Suprapubic skin (tissue), 4 donors: ENCODE results near the gene ABCF3. TPM values are rescaled to one million over a fixed set of nuclear protein-coding genes. Genes with fewer than 3 reads are reported as not detected.

Experiments used
- DNase-seq, 2 donors: peaks; one replicate each; pipeline ENCODE4 v3.0.0-alpha.2; 2019; ENCODE audit warnings: low spot score in 2 of 2
- H3K27ac ChIP-seq: fragments of 200-600 bp; sonication (generic); one replicate; pipeline ENCODE4 v1.5.1; 2019
- H3K27me3 ChIP-seq: fragments of 200-600 bp; sonication (generic); one replicate; pipeline ENCODE4 v1.5.1; 2019
- H3K36me3 ChIP-seq: fragments of 200-600 bp; sonication (generic); one replicate; pipeline ENCODE4 v1.5.1; 2019
- H3K4me1 ChIP-seq: fragments of 200-600 bp; sonication (generic); one replicate; pipeline ENCODE4 v1.5.1; 2019
- H3K4me3 ChIP-seq: fragments of 200-600 bp; sonication (generic); one replicate; pipeline ENCODE4 v1.5.1; 2019; ENCODE audit warnings: mild to moderate bottlenecking
- H3K9me3 ChIP-seq: fragments of 200-600 bp; sonication (generic); one replicate; pipeline ENCODE4 v1.5.1; 2019
- EP300 ChIP-seq: sonication (generic); formaldehyde crosslinking; IDR thresholded peaks from one replicate; pipeline ENCODE4 v1.6.1; 2017; ENCODE audit warnings: antibody characterized with exemption
- POLR2A ChIP-seq, 2 donors: fragments of 450-650 bp; IDR thresholded peaks; one replicate each; pipeline ENCODE4 v1.6.1; 2017; ENCODE audit warnings: antibody characterized with exemption in 2 of 2, mild to moderate bottlenecking in 2 of 2, moderate library complexity in 2 of 2
- POLR2AphosphoS5 ChIP-seq, 3 donors: sonication (generic); formaldehyde crosslinking; IDR thresholded peaks; one replicate each; pipeline ENCODE4 v1.6.1; 2017; ENCODE audit warnings: antibody characterized with exemption in 3 of 3
- WGBS: methylation state at CpG from one replicate; pipeline ENCODE4 v1.1.5; 2018; 5-methylcytosine and 5-hydroxymethylcytosine counted together
- total RNA-seq, 4 donors: library from RNA; depleted of rRNA; stranded (reverse); fragments of >200 nt; gene quantifications; one replicate each; pipeline ENCODE4 v1.1.0, GENCODE V29; 2016
- TF ChIP-seq, protein P1 (sequence below), 2 donors: fragments of 200-600 bp in 1 of 2; fragments of 450-650 bp in 1 of 2; sonication (generic) in 1 of 2; IDR thresholded peaks; one replicate each; pipeline ENCODE4 v1.5.1; 2016 to 2019; ENCODE audit warnings: antibody characterized with exemption in 2 of 2, mild to moderate bottlenecking in 1 of 2, moderate library complexity in 1 of 2

ABCF3 gene
- total RNA-seq, 4 donors from 2014 or later: 44.8 to 121 (median 71.1) TPM

DNA sequence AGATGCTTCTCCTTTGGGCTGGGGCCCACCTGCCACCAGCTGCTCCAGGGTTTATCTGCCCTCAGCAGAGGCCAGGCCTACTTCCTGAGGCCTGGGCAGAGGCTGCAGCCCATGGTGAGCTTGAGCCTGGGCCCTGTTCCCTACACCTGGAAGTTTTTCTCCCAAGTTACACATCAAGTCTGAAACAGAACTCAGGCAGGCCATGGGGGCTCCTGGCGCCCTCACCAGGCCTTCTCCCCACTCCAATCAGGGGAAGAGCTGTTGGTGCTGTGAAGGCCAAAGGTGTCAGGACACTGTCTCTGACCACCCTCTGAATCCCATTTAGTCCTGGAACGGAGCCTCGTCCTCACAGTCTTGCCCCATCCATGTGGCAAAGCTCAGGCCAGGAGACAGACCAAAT lies 50.6 kb downstream of the ABCF3 start:
- Histone ChIP-seq H3K27ac (no peak overlapping the region), H3K4me3 (no peak overlapping the region), H3K9me3 (no peaks in the 10 kb centered on the region), H3K36me3 (no peaks in the 10 kb centered on the region), H3K4me1 (peaks cover 6% of the 10 kb centered on the region), H3K27me3 (peaks cover 19% of the 10 kb centered on the region)
- no peak for TF ChIP-seq POLR2AphosphoS5 (IDR thresholded peaks at IDR 0.05)
- WGBS: 80% methylated on average over 1 of the region's 3 CpGs
- no peak for DNase-seq

DNA sequence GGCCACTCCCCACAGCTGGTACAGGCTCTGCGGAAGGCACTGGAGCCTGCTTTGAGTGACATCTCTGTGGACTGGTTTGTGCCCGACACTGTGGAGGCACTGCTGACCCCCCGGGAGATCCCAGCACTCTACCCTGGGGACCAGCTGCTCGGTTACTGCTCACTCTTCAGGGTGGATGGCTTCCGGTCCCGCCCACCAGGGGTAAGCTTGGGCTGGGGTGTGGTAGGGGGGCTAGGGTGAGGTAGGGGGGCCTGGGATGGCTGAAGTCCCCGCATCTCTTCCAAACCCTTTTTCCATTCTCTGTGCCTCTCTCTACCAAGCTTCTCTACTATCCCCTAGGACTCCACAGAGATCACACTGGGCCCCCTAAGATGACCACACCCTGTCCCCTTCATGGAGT lies 51.2 kb downstream of the ABCF3 start:
- 81% methylated on average over 5 of the region's 7 CpGs for WGBS
- H3K4me3 ChIP-seq: no peak overlapping the region
- no peak for DNase-seq
- peaks cover 13% of the 10 kb centered on the region for H3K27me3 ChIP-seq
- TF ChIP-seq, protein P1, sequence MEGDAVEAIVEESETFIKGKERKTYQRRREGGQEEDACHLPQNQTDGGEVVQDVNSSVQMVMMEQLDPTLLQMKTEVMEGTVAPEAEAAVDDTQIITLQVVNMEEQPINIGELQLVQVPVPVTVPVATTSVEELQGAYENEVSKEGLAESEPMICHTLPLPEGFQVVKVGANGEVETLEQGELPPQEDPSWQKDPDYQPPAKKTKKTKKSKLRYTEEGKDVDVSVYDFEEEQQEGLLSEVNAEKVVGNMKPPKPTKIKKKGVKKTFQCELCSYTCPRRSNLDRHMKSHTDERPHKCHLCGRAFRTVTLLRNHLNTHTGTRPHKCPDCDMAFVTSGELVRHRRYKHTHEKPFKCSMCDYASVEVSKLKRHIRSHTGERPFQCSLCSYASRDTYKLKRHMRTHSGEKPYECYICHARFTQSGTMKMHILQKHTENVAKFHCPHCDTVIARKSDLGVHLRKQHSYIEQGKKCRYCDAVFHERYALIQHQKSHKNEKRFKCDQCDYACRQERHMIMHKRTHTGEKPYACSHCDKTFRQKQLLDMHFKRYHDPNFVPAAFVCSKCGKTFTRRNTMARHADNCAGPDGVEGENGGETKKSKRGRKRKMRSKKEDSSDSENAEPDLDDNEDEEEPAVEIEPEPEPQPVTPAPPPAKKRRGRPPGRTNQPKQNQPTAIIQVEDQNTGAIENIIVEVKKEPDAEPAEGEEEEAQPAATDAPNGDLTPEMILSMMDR (IDR thresholded peaks at IDR 0.05): no peak
- TF ChIP-seq POLR2AphosphoS5 (IDR thresholded peaks at IDR 0.05) (no peak), EP300 (no peak), POLR2A (IDR thresholded peaks at IDR 0.05) (no peak)
- no peaks in the 10 kb centered on the region for H3K9me3 ChIP-seq
- no peak overlapping the region for H3K27ac ChIP-seq
- peaks cover 8% of the 10 kb centered on the region for H3K4me1 ChIP-seq
- peaks cover 3% of the 10 kb centered on the region for H3K36me3 ChIP-seq

DNA sequence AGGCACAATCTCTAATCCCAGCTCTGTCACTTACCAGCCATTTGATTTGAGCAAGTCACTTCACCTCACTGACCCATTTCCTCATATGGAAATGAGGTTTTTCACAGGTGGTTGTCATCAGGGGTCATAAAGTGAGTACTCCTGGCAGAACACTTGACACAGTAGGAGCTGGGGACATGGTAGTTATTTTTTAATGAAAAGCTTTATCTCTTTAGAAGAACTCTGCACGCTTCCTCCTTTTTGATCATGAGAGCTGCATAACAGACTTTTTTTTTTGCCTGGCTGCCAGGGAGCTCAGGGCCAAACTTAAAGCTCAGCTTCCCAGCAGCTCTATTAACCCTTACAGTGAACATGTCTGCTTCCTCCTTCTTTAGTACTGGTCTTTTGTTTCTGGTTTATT lies 51.8 kb downstream of the ABCF3 start:
- TF ChIP-seq, protein P1 (IDR thresholded peaks at IDR 0.05): no peak
- TF ChIP-seq POLR2AphosphoS5 (IDR thresholded peaks at IDR 0.05) (no peak), POLR2A (IDR thresholded peaks at IDR 0.05) (no peak), EP300 (no peak)
- WGBS: 38% methylated on average over 1 of the region's 1 CpG
- Histone ChIP-seq H3K27ac (no peak overlapping the region), H3K27me3 (peaks cover 7% of the 10 kb centered on the region), H3K9me3 (no peaks in the 10 kb centered on the region), H3K4me1 (peaks cover 8% of the 10 kb centered on the region), H3K4me3 (no peak overlapping the region), H3K36me3 (peaks cover 9% of the 10 kb centered on the region)
- no peak for DNase-seq

DNA sequence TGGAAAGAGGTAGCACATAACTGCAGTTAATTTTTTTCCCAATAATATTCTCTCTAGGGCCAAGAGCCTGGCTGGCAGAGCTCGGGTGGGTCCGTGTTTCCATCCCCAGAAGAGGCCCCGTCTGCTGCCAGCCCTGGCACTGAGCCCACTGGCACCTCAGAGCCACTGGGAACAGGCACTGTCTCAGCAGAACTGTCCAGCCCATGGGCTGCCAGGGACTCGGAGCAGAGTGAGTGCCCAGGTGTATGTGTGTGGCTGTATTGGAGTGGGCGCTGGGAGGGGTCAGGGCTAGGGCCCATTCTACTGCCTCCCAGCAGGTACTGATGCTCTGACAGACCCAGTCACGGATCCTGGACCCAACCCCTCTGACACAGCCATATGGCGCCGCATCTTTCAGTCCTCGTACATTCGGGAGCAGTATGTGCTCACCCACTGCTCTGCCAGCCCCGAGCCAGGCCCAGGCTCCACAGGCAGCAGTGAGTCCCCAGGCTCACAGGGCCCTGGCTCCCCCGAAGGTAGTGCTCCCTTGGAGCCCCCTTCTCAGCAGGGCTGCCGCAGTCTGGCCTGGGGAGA lies 52.3 kb downstream of the ABCF3 start:
- Histone ChIP-seq H3K36me3 (peaks cover 14% of the 10 kb centered on the region), H3K27me3 (peaks cover 2% of the 10 kb centered on the region), H3K9me3 (no peaks in the 10 kb centered on the region), H3K27ac (no peak overlapping the region), H3K4me1 (peaks cover 8% of the 10 kb centered on the region), H3K4me3 (no peak overlapping the region)
- DNase-seq: no peak
- 55% methylated on average over 7 of the region's 13 CpGs for WGBS
- TF ChIP-seq POLR2A (IDR thresholded peaks at IDR 0.05): no peak
- TF ChIP-seq, protein P1 (IDR thresholded peaks at IDR 0.05): no peak
- no peak for TF ChIP-seq POLR2AphosphoS5 (IDR thresholded peaks at IDR 0.05)
- no peak for TF ChIP-seq EP300

DNA sequence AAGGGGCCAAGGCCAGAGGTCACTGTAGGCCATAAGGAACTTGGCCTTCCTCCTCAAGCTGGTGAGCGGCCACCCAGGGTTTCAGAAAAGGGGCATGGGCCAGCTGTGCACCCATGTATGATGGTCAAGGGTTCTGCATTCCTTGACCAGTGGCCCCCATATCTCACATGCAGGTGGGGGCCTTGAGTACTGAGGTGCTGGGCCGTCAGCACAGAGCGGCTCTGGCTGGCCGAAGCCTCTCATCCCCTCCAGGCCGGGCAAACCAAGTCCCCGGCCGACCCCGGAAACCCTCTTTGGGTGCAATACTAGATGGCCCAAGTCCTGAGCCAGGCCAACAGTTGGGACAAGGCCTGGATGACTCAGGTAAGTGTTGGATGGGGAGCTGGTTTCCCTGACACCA lies 53.2 kb downstream of the ABCF3 start:
- DNase-seq: no peak
- 86% methylated on average over 1 of the region's 8 CpGs for WGBS
- Histone ChIP-seq H3K9me3 (no peaks in the 10 kb centered on the region), H3K4me1 (peaks cover 8% of the 10 kb centered on the region), H3K36me3 (peaks cover 23% of the 10 kb centered on the region), H3K4me3 (no peak overlapping the region), H3K27ac (no peak overlapping the region), H3K27me3 (no peaks in the 10 kb centered on the region)
- TF ChIP-seq POLR2AphosphoS5 (IDR thresholded peaks at IDR 0.05) (no peak), POLR2A (IDR thresholded peaks at IDR 0.05) (no peak), EP300 (no peak)
- TF ChIP-seq, protein P1 (IDR thresholded peaks at IDR 0.05): no peak

DNA sequence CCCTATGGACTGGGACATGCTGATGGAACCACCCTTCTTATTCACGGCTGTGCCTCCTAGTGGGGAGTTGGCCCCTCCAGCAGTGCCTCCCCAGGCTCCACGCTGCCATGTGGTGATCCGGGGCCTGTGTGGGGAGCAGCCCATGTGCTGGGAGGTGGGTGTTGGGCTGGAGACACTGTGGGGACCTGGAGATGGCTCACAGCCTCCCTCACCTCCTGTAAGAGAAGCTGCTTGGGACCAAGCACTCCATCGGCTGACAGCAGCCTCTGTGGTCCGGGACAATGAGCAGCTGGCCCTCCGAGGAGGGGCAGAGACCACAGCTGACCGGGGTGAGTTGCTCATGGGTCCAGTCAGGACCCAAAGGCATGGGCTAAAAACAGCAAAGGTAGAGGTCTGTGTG lies 53.7 kb downstream of the ABCF3 start:
- Histone ChIP-seq H3K4me1 (peaks cover 8% of the 10 kb centered on the region), H3K27ac (no peak overlapping the region), H3K9me3 (no peaks in the 10 kb centered on the region), H3K4me3 (no peak overlapping the region), H3K36me3 (peaks cover 28% of the 10 kb centered on the region), H3K27me3 (no peaks in the 10 kb centered on the region)
- TF ChIP-seq, protein P1 (IDR thresholded peaks at IDR 0.05): no peak
- TF ChIP-seq POLR2AphosphoS5 (IDR thresholded peaks at IDR 0.05) (no peak), POLR2A (IDR thresholded peaks at IDR 0.05) (no peak), EP300 (no peak)
- WGBS: 76% methylated on average over 4 of the region's 7 CpGs
- no peak for DNase-seq
